Stimulated activated CD4-positive, alpha-beta T cell treated with anti-CD3 and anti-CD28 coated beads, Interleukin-4, amount 100 ng/mL, for 24 hours (primary cell): ENCODE data around the gene PRRX2.
"Not testable (repeated sequence)": the region's sequence is repeated elsewhere in the genome, so short reads cannot be mapped to it uniquely, and the experiment has no call there.

Source experiments
- DNase-seq: peaks from one replicate; pipeline ENCODE4 v3.0.0-alpha.2; 2020

PRRX2 gene

GRCh38 chr9:129665389-129665775 lies at the start of gene PRRX2:
PRRX2 (plus strand) TSS chr9:129665647; CDS start chr9:129665868, 221 bp downstream.
- DNase-seq: peak; percentile 25

- no peak for DNase-seq
Measured at GRCh38 chr9:129617167-129617566, 48.3 kb upstream of the PRRX2 start.

GRCh38 chr9:129619787-129620668 lies 45.4 kb upstream of the PRRX2 start:
- DNase-seq: no peak

- no peak for DNase-seq
Measured at GRCh38 chr9:129620669-129621295, 44.7 kb upstream of the PRRX2 start, which contains the start of gene C9orf50. C9orf50 (minus strand) TSS chr9:129621101; CDS start chr9:129620574, 527 bp downstream.

GRCh38 chr9:129623331-129623730 lies 42.1 kb upstream of the PRRX2 start:
- DNase-seq: no peak

- peak; percentile 80 for DNase-seq
Measured at GRCh38 chr9:129624168-129624759, 41.2 kb upstream of the PRRX2 start.

- DNase-seq: no peak
Measured at GRCh38 chr9:129624947-129625346, 40.5 kb upstream of the PRRX2 start.

- DNase-seq: peak; percentile 90
Measured at GRCh38 chr9:129626079-129626624, 39.3 kb upstream of the PRRX2 start, which contains the start of gene NTMT1. NTMT1 (plus strand) TSS chr9:129626163; CDS start chr9:129632704, 6,541 bp downstream.

GRCh38 chr9:129626625-129627284 lies 38.7 kb upstream of the PRRX2 start:
- peak; percentile 37 for DNase-seq

- DNase-seq: no peak
Measured at GRCh38 chr9:129627556-129628440, 37.6 kb upstream of the PRRX2 start.

GRCh38 chr9:129628709-129629108 lies 36.7 kb upstream of the PRRX2 start:
- DNase-seq: no peak

GRCh38 chr9:129629251-129629820 lies 36.1 kb upstream of the PRRX2 start:
- no peak for DNase-seq

- DNase-seq: no peak
Measured at GRCh38 chr9:129630967-129631673, 34.3 kb upstream of the PRRX2 start.

GRCh38 chr9:129631674-129632129 lies 33.7 kb upstream of the PRRX2 start:
- no peak for DNase-seq

GRCh38 chr9:129632460-129632859 lies 33.0 kb upstream of the PRRX2 start:
- no peak for DNase-seq

GRCh38 chr9:129633207-129633606 lies 32.2 kb upstream of the PRRX2 start:
- no peak for DNase-seq

GRCh38 chr9:129633848-129634247 lies 31.6 kb upstream of the PRRX2 start:
- DNase-seq: no peak

- DNase-seq: no peak
Measured at GRCh38 chr9:129635099-129636065, 30.1 kb upstream of the PRRX2 start.

GRCh38 chr9:129636343-129636742 lies 29.1 kb upstream of the PRRX2 start:
- DNase-seq: not testable (repeated sequence)
